ENCODE data around the gene RNF121. TPM values are rescaled to one million over a fixed set of nuclear protein-coding genes. Genes with fewer than 3 reads are reported as not detected.
A peak's percentile ranks its signal among the peaks of the same experiment; 100 is the strongest.

RNF121 gene
- total and polyA plus RNA-seq, 2 of the 8 experiments (the other 6 are each of a cell fraction or from before 2014, with no cell fraction given) = 39.7 to 51.6 TPM

DNA sequence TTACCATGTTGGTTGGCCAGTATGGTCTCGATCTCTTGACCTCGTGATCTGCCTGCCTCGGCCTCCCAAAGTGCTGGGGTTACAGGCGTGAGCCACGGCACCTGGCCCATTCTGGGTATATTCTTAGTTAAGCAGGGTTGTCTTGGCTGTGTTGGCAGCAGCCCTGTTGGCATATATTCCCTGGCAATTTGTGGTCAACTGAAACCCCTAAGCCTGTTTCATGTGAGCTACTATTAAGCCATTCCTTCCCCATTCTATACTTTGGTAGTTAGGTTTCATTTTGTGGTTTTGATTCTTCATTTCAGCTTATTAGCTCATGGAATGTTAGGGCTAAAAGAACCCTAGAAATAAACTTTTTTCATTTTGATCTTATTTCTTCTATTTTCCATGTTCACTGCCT is 47.7 kb downstream of the RNF121 start:
- Histone ChIP-seq H3K4me2 (ENCODE audit: insufficient read depth in 1 of 2, low read depth in 2 of 2, low read length in 2 of 2) (no peak overlapping the region), H2BK15ac (ENCODE audit: low read length) (no peak overlapping the region), H4K5ac (ENCODE audit: insufficient read length, low read depth, low read length) (no peak overlapping the region), H2AFZ (ENCODE audit: low read length) (no peak overlapping the region), H3K14ac (ENCODE audit: insufficient read length) (no peak overlapping the region), H3K18ac (ENCODE audit: extremely low read depth, low read length) (no peak overlapping the region), H3K79me1 (ENCODE audit: low read depth, low read length) (no peaks in the 10 kb centered on the region), H4K8ac (ENCODE audit: extremely low read depth, insufficient read depth, low read length) (no peak overlapping the region), H2BK20ac (ENCODE audit: low read length) (no peak overlapping the region), H2BK5ac (ENCODE audit: low read depth, low read length) (no peak overlapping the region), H3K56ac (replicated peaks; ENCODE audit: insufficient read length, low read depth, low read length) (no peak overlapping the region), H2AK5ac (ENCODE audit: low read depth, low read length) (no peak overlapping the region), H3K36me3 (ENCODE audit: control insufficient read depth in 2 of 4, insufficient read depth in 4 of 4, low read length in 3 of 4) (peaks cover 0 to 6% (median 3%) of the 10 kb centered on the region in 4 experiments; a peak in 3 of 8 replicates), H3K4me1 (replicated peaks in 1 of 4; ENCODE audit: control insufficient read depth in 3 of 4, insufficient read depth in 4 of 4, low read length in 3 of 4) (no peaks in the 10 kb centered on the region), H3K4me3 (ENCODE audit: extremely low read depth in 1 of 4, insufficient read depth in 2 of 4, low read depth in 3 of 4, low read length in 4 of 4) (no peak overlapping the region), H3K23me2 (ENCODE audit: low read depth, low read length) (no peaks in the 10 kb centered on the region), H3K4ac (replicated peaks; ENCODE audit: insufficient read length, low read depth, low read length) (no peak overlapping the region), H3K23ac (ENCODE audit: insufficient read length) (no peak overlapping the region), H3K79me2 (ENCODE audit: control insufficient read depth in 1 of 2, insufficient read depth in 2 of 2, low read length in 2 of 2) (no peaks in the 10 kb centered on the region), H3K27ac (ENCODE audit: low read depth, low read length) (no peak overlapping the region), H4K20me1 (replicated peaks in 1 of 2; ENCODE audit: control insufficient read depth in 1 of 2, insufficient read depth in 2 of 2, low read length in 2 of 2) (peaks cover 0 to 6% of the 10 kb centered on the region in 2 experiments), H3K27me3 (replicated peaks in 1 of 4; ENCODE audit: control insufficient read depth in 3 of 4, extremely low read depth in 1 of 4, insufficient read depth in 3 of 4, low read length in 3 of 4) (no peaks in the 10 kb centered on the region), H2BK12ac (ENCODE audit: low read depth, low read length) (no peak overlapping the region), H2BK120ac (replicated peaks; ENCODE audit: low read depth, low read length) (no peak overlapping the region), H3K9ac (replicated peaks in 1 of 4; ENCODE audit: extremely low read depth in 1 of 4, low read depth in 3 of 4, low read length in 3 of 4) (peak overlapping the region in 1 of 4 experiments; percentile 43; a peak in 1 of 7 replicates), H4K91ac (replicated peaks; ENCODE audit: insufficient read length, low read length) (no peak overlapping the region), H3K9me3 (ENCODE audit: insufficient read depth in 2 of 2, low read depth in 1 of 2, low read length in 1 of 2) (no peaks in the 10 kb centered on the region)
- FAIRE-seq (no peak), DNase-seq (ENCODE audit: low read depth in 1 of 2, low spot score in 2 of 2) (no peak)
- ChIA-PET CTCF (ENCODE audit: partially characterized antibody) (interaction anchor here (1.0 to 4.8 kb wide), 22 partner anchors 9 to 455 kb away, joined by 3 to 54 read pairs (median 5); partner anchors contain the start of gene IL18BP), POLR2A (ENCODE audit: partially characterized antibody) (no interaction called here)
- 95% methylated on average over 5 of the region's 5 CpGs; no CpG with 5 or more reads in 1 of the 2 experiments for WGBS, 2 experiments (ENCODE audit: extremely low coverage in 1 of 2, insufficient coverage in 1 of 2, insufficient read length in 1 of 2, insufficient replicate concordance in 2 of 2, low coverage in 1 of 2, low lambda C conversion rate in 2 of 2, missing lambda C conversion rate in 1 of 2)
- no peak for TF ChIP-seq EZH2 (IDR thresholded peaks at IDR 0.05; ENCODE audit: low read depth, low read length, severe bottlenecking)
- TF ChIP-seq CHD1 (IDR thresholded peaks at IDR 0.05; ENCODE audit: low read depth, low read length) = no peak
- TF ChIP-seq BRCA1 (IDR thresholded peaks at IDR 0.05; ENCODE audit: low read depth, low read length) = no peak
- TF ChIP-seq POLR2A (IDR thresholded peaks at IDR 0.05; ENCODE audit: control extremely low read depth in 1 of 2, low read depth in 2 of 2, low read length in 2 of 2) = no peak
- no peak for TF ChIP-seq RXRA (IDR thresholded peaks at IDR 0.05; ENCODE audit: insufficient read depth, low read depth, low read length)
- no peak for TF ChIP-seq NRF1 (IDR thresholded peaks at IDR 0.05; ENCODE audit: low read depth, low read length)
- TF ChIP-seq EGR1 (IDR thresholded peaks at IDR 0.05; ENCODE audit: borderline replicate concordance, low read depth, low read length) = no peak
- no peak for TF ChIP-seq SIRT6 (IDR thresholded peaks at IDR 0.05; ENCODE audit: low read length)
- no peak for TF ChIP-seq CREB1 (IDR thresholded peaks at IDR 0.05)
- no peak for TF ChIP-seq CBX8 (IDR thresholded peaks at IDR 0.05; ENCODE audit: borderline replicate concordance, low read depth, low read length)
- TF ChIP-seq SRF (IDR thresholded peaks at IDR 0.05; ENCODE audit: low read depth, low read length) = no peak
- no peak for TF ChIP-seq CTBP2 (IDR thresholded peaks at IDR 0.05; ENCODE audit: borderline replicate concordance, insufficient read depth, insufficient read length, low read length)
- TF ChIP-seq BCL11A (IDR thresholded peaks at IDR 0.05; ENCODE audit: low read depth in 2 of 2, low read length in 2 of 2) = no peak
- TF ChIP-seq JUND (IDR thresholded peaks at IDR 0.05; ENCODE audit: low read length) = no peak
- TF ChIP-seq TEAD4 (IDR thresholded peaks at IDR 0.05; ENCODE audit: low read depth, low read length) = no peak

Measured in H1 (cell line).